ENCODE measurements around the gene KRTAP23-1.

KRTAP23-1 gene, protein sequence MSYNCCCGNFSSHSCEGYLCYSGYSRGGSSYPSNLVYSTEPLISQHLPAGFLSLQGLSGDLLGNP

DNA sequence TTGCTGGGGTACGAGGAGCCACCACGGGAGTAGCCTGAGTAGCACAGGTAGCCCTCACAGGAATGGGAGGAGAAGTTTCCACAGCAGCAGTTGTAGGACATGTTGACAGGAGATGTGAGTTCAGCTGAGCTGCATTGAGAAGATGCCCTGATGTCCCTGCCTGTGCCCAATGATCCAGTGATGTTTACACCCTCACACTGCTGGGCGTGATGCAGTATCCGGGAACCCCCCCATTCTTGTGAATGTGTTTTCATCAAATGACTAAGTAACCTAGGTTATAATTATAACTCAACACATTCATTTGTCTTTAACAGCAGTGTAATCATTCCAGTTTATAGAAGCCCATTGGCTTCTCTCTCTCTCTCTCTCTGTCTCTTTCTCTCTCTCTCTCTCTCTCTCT lies at the start of gene KRTAP23-1:
KRTAP23-1 (minus strand) TSS at position 101 of the 400 bp plus-strand sequence; CDS start at position 101, 0 bp downstream.
- no peak for DNase-seq (ENCODE audit: low spot score)

DNA sequence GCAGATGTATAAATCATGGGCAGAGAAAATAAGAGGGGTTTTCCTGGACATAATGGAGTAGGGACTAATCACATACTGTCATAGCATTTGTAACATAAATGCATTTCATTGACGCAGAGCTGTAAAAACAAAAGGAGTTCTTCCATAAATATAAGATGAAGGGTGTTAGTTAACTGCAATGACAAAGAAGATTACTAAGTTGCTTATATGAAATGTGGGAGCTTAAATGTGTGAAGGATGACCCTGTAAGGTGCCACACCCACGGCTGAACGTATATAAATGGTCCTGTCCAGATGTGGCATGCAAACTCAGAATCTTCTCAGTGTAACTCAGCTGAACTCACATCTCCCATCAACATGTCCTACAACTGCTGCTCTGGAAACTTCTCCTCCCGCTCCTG lies 47.3 kb upstream of the KRTAP23-1 start, which contains the start of gene KRTAP13-1:
KRTAP13-1 (plus strand) TSS at position 301 of the 400 bp plus-strand sequence; CDS start at position 357, 56 bp downstream.
- no peak for DNase-seq (ENCODE audit: low spot score)

GRCh38 chr21:30391492-30392025 lies 43.2 kb upstream of the KRTAP23-1 start:
- no peak for DNase-seq (ENCODE audit: low spot score)

GRCh38 chr21:30382201-30382600 lies 33.8 kb upstream of the KRTAP23-1 start:
- no peak for DNase-seq (ENCODE audit: low spot score)

DNA sequence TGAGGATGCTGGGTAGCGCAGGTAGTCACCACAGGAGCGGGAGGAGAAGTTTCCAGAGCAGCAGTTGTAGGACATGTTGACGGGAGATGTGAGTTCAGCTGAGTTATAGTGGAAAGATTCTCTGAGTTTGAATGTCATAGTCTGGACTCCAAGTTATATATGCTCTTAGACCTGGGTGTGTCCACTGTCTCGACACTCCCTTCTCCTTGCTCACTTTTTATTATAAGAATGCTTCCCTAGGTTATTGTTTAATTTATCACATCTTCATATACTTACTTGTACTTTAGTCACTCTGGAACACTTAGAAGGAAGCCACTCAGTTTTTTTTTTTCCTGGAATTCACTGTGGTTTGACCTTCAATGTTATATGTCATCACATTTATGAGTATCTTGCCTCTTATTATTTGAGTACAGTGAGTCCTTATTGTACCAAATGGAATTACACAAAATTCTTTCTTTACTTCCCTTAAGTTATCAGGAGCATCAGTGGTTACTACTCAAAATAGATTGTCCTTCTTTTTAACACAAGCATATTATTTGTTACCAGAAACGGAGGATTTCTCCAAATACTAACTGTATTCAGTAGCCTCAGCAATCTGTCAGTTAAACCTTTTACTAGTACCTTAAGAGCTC lies 23.8 kb upstream of the KRTAP23-1 start, which contains the start of gene KRTAP13-2:
KRTAP13-2 (minus strand) TSS at position 133 of the 632 bp plus-strand sequence; CDS start at position 75, 58 bp downstream.
- DNase-seq (ENCODE audit: low spot score) = no peak

DNA sequence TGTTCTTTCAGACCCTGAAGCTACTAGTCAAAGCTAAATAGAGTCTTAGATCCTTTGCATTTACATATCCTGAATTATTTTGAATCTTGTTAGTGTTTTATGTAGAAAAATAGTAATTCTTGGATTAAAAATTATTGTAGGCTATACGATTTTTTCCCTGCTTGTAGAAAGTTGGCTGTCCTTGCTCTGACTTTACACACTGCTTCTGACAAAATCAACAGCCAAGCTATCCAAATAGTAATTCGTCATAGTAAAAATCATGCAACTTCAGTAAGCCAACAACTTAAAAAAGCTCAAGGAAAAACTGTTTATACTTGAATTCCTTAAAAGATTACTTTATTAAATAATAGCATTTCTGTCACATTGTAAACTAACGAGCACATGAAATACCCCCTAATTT lies 7.5 kb upstream of the KRTAP23-1 start:
- no peak for DNase-seq (ENCODE audit: low spot score)

- no peak for DNase-seq (ENCODE audit: low spot score)
Observed at GRCh38 chr21:30354308-30355005, 6.1 kb upstream of the KRTAP23-1 start.

GRCh38 chr21:30351534-30351933 lies 3.1 kb upstream of the KRTAP23-1 start:
- DNase-seq (ENCODE audit: low spot score) = no peak

- DNase-seq (ENCODE audit: low spot score) = no peak
Observed at GRCh38 chr21:30349572-30349971, 1.2 kb upstream of the KRTAP23-1 start.

- no peak for DNase-seq (ENCODE audit: low spot score)
Observed at GRCh38 chr21:30345014-30345413, 3.4 kb downstream of the KRTAP23-1 start.

DNA sequence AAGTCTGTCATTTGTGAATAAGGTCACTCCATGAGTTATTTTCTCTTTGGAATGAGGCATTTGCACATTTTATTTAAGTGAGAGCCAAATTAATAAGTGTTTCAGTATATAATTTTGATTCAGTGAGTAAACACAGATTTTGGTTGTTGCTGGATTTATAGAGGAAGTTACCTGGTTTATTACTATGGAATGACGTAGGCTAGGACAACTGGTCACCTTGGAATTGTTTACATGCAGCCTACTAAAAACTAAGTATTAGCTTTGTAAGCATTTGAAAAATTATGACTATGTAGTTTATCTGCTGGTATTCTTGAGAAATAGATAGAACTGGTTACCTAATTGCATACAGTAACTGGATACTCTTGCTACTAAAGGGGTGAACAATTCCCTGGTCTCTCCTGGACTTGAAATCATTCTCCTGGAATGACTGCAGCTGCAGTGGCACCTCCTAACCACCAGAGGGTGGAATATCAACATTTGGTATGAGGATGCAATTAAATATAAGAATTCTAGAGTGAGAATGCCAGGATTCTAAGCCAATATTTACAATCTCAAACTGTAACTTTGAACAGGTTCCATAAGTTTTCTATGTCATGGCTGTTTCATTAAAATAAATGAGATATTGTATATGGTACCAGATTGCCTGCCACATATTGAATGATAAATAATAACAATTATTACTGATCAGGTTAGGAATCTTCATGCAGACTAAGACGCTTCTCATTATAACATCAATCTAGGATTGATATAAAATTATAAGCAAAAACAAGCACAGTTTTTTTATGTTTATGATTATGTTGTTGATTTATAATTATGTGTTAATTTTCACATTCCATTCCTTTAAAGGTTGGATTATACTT lies 7.5 kb downstream of the KRTAP23-1 start:
- DNase-seq (ENCODE audit: low spot score) = peak; percentile 23

- no peak for DNase-seq (ENCODE audit: low spot score)
Observed at GRCh38 chr21:30338717-30339116, 9.7 kb downstream of the KRTAP23-1 start.

- no peak for DNase-seq (ENCODE audit: low spot score)
Observed at GRCh38 chr21:30337772-30338171, 10.6 kb downstream of the KRTAP23-1 start.

DNA sequence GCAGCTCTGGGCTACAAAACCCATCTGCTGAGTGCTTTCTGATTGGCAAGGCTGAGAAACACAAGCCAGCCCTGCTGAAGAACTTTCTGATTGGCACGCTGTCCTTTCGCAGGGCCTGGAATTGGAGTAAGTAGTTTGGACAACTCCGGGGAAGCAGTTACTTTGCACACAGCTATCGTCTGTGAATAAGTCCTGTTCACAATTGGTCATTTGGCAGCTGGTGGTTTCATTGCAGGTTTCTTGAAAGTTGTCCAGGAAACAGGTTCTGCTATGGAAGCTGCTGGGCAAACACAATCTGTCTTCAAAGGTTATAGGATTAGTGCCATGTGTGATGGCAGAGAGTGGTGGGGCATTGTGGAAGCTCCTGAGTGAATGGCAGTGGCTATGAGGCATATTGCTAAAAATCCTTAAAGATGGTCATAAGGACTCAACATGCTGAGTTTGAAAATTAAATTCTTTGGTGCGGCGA lies 11.1 kb downstream of the KRTAP23-1 start, which contains the start of gene KRTAP27-1:
KRTAP27-1 (minus strand) TSS at position 419 of the 469 bp plus-strand sequence; CDS start at position 393, 26 bp downstream.
- no peak for DNase-seq (ENCODE audit: low spot score)

DNA sequence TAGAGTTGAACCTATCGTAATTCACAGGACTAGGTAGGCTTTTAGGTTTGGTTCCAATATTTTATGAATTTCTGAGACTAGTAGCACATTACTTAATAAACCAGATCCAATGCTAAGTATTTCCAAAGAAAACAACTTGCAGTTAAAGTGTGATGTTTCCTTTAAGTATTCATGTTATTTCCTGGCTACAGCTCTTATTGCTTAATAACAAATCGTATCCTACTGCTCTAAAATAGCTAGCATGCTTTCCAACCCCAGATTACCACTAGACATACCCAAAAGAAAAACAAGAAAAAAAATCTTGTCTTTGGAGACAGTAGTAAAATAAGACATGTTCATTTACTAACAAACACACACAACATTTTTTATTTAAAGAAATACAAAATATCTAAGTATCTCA lies 11.8 kb downstream of the KRTAP23-1 start:
- DNase-seq (ENCODE audit: low spot score) = no peak

DNA sequence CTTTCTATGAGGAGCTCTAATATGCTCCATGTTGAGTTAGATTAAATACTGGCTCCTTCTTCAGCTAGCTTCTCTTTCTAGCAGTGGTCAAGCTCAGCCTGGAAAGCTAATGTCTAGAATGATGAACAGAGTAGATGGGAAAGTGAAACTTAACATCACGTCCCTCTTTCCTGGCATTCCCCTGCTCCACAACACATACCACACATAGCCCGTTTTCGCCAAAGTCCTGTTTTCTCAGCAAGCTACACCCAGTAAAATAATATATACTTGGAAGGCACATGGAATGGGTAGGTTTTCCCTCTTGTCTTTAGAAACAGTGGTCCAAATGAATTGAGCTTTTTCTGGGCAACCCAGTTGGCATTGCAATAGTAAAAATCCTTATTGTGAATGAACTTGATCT lies 14.7 kb downstream of the KRTAP23-1 start:
- no peak for DNase-seq (ENCODE audit: low spot score)

DNA sequence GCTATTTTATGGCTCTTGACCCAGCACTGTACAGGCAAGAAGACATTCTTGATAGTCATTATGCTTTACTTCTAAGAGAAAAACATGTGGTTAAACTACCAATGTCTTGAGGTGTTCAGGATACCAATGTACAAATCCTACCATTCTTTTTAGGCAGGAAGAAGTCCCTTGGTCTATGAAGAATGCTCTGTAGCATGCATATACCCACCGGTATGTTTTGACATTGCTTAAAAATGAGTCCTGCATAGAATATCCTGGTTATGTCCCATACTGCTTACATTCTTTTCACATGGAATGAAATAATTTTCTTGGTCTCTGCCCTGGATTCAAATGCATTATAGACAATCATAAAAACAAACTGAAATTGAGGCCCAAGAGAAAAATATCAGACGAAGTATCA lies 15.7 kb downstream of the KRTAP23-1 start:
- no peak for DNase-seq (ENCODE audit: low spot score)

DNA sequence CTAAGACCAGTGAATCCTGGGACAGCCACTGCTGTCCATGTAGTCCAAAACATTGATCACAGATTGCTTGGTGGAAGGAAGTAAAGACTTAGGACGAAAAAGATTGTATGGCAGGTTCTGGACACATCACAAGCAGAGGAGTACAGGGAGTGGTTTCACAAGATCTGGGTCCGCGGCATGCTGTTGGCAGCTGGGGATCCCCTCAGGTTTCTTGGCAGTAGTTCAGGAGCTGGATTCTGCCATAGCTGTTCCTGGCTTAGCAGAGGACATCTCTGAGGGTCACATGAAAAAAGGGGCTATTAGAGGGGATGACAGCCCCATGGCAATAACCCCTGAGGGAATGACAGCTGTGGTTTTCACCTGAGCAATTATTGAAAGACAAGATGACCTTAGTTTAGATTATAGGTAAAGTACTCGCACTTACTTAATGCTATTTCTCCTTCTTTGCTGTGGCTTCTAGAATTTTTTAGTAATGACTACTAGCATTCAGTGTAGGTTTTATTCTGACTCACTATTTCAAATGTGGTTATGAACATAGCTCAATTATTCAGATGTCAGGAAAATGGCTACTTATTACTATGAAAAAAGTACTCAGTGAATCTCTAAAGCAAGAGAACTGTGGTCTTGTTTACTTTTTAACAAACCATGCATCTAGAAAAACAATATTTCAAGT lies 19.1 kb downstream of the KRTAP23-1 start:
- DNase-seq (ENCODE audit: low spot score) = no peak

DNA sequence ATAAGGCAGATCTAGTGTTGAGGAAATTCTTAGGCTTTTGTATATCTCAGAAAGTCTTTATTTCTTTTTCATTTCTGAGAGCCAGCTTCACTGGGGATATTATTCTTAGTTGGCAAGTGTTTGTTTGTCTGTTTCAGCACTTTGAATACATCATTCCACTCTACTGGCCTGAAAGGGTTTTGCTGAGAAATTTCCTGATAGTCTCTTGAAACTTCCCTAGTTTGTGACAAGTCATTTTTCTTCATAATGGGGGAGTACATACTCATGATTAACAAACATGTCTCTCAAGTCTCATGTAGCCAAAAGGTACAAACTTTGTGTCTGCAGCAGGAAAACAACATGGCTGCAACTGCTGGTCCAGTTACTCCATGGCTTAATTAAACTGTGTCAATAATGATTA lies 22.0 kb downstream of the KRTAP23-1 start:
- no peak for DNase-seq (ENCODE audit: low spot score)

DNA sequence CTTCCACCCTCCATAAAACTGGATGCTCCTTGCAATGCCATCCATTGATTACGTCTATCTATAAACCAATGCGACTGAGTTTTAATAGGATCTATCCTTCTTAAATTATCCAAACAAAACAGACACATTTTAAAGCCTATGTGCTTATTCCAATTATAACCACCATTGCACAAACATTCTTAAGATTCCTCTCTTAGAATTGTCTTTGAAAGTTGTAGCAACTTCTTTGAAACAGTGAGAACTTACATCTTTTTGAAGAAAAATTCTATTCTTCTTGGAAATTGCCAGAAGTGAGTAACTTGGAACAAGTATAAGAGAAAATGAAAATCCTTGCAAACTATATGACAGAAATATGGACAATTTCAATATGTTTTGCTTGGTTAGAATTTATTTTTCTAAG lies 28.2 kb downstream of the KRTAP23-1 start, which contains the start of gene KRTAP26-1:
KRTAP26-1 (minus strand) TSS at position 101 of the 400 bp plus-strand sequence. CDS start 280 bp downstream, outside the sequence.
- no peak for DNase-seq (ENCODE audit: low spot score)

DNA sequence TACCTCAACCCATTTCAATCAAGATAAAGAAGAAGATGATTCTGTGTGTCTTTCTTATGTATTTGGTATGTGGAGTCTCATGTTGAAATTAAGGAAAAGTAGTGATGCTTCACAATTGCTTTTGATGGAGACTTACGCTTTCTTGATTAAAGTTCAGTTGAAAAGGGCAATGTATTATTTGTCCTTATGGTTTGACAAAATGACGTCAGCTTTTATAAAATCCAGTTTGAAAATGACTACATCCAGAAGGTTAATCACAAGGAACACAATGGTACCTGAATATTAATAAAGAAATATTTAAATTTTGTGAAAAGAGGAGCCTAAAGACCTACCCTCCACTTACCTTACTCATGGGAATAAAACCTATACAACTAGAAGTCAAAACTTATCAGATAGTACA lies 32.7 kb downstream of the KRTAP23-1 start:
- DNase-seq (ENCODE audit: low spot score) = no peak
